Gastrocnemius medialis (tissue), 4 donors: ENCODE results near the gene RHOU.

Experiments used
- POLR2A ChIP-seq, 2 donors: fragments of 450-650 bp; IDR thresholded peaks; one replicate each; pipeline ENCODE4 v1.6.1; 2017; ENCODE audit warnings: antibody characterized with exemption in 2 of 2, mild to moderate bottlenecking in 2 of 2, moderate library complexity in 2 of 2
- TF ChIP-seq, protein P1 (sequence below), 5 experiments: fragments of 450-650 bp in 3 of 5; fragments of 200-600 bp in 2 of 5; sonication (generic) in 2 of 5; IDR thresholded peaks in 4 of 5; conservative IDR thresholded peaks in 1 of 5; 1 replicate in 4 of 5; 2 replicates in 1 of 5; pipeline ENCODE4 v1.5.1; 2016 to 2019; ENCODE audit warnings: antibody characterized with exemption in 5 of 5, mild to moderate bottlenecking in 3 of 5, moderate library complexity in 3 of 5

DNA sequence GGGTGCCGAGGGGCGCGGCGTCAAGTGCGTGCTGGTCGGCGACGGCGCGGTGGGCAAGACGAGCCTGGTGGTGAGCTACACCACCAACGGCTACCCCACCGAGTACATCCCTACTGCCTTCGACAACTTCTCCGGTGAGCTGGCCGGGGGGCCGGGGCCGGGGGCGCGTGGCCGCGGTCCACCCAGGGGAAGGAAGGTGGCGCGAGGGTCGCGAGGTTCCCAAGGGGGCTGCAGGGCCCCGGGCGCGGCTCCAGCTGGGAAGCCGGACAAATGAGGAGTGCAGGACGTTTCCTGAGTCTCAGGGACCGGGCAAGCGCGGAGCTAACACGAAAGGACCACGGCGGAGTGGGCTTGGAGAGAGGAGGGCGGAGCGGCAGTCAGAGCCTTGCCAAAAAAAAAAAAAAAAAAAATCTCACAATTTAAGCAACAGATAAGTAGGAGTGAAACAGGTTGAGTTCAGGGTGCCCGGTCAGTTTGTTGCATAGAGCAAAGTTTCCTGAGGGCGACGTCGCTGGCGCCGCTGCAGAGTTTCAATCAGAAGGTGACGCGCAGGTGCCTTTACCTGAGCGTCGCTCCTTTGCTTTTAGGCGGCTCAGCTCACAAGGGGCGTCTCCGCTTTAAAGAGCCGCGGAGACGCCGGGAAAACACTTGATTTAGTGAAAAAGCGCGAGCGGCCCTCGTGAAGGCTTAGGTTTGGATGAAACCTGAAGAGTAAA is 750 bp downstream of the RHOU start:
- TF ChIP-seq, protein P1, sequence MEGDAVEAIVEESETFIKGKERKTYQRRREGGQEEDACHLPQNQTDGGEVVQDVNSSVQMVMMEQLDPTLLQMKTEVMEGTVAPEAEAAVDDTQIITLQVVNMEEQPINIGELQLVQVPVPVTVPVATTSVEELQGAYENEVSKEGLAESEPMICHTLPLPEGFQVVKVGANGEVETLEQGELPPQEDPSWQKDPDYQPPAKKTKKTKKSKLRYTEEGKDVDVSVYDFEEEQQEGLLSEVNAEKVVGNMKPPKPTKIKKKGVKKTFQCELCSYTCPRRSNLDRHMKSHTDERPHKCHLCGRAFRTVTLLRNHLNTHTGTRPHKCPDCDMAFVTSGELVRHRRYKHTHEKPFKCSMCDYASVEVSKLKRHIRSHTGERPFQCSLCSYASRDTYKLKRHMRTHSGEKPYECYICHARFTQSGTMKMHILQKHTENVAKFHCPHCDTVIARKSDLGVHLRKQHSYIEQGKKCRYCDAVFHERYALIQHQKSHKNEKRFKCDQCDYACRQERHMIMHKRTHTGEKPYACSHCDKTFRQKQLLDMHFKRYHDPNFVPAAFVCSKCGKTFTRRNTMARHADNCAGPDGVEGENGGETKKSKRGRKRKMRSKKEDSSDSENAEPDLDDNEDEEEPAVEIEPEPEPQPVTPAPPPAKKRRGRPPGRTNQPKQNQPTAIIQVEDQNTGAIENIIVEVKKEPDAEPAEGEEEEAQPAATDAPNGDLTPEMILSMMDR (IDR thresholded peaks at IDR 0.05 in 4 of 5, conservative IDR thresholded peaks at IDR 0.05 in 1 of 5) = no peak
- no peak for TF ChIP-seq POLR2A (IDR thresholded peaks at IDR 0.05)
